ENCODE measurements around the gene FLOT1. TPM values are rescaled to one million over a fixed set of nuclear protein-coding genes. Genes with fewer than 3 reads are reported as not detected.

Gene FLOT1
- total RNA-seq, 2 donors from 2014 or later = 293 to 319 TPM

- Mint-ChIP-seq H3K36me3 (ENCODE audit: insufficient read depth in 2 of 2) (peaks cover 29 to 64% of the 10 kb centered on the region in 2 donors), H3K9me3 (no peaks in the 10 kb centered on the region), H3K27ac (peak overlapping the region; percentile 1), H3K27me3 (ENCODE audit: low read depth) (no peaks in the 10 kb centered on the region), H3K4me3 (peak overlapping the region in 1 of 2 donors; percentile 57), H3K4me1 (ENCODE audit: low read depth) (peaks cover 57% of the 10 kb centered on the region)
- ATAC-seq (replicated peaks in 1 of 2) = peak in 1 of 2 donors; percentile 54
- DNase-seq = no peak
Measured at GRCh38 chr6:30711758-30712380, 30.6 kb downstream of the FLOT1 start.

DNA sequence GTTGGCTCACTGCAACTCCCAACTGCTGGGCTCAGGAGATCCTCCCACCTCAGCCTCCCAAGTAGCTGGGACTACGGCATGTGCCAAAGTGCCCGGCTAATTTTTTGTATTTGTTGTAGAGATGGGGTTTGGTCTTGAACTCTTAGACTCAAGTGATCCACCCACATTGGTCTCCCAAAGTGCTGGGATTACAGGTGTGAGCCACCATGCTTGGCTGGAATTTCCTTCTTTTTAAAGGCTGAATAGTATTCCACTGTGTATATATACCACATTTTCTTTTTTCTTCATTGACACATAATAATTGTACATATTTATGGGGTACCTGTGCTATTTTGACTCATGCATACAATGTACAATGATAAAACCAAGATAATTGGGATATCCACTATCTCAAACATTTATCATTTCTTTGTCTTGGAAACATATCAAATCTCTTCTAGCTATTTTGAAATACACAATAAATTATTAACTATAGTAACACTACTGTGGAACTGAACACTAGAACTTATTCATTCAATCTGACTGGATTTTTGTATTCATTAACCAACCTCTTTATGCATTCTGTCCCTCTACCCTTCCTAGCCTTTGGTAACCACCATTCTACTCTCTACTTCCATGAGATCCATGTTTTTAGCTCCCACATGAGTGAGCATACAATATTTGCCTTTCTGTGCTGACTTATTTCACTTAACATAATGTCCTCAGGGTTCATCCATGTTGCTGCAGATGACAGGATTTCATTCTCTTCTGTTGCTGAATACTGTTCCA is 33.2 kb downstream of the FLOT1 start:
- Mint-ChIP-seq H3K9me3 (no peaks in the 10 kb centered on the region), H3K4me3 (no peak overlapping the region), H3K27me3 (ENCODE audit: low read depth) (no peaks in the 10 kb centered on the region), H3K4me1 (ENCODE audit: low read depth) (peaks cover 33% of the 10 kb centered on the region), H3K36me3 (ENCODE audit: insufficient read depth in 2 of 2) (peaks cover 28 to 51% of the 10 kb centered on the region in 2 donors), H3K27ac (no peak overlapping the region)
- ATAC-seq (replicated peaks in 1 of 2) (no peak), DNase-seq (no peak)

GRCh38 chr6:30707281-30707850 is 35.1 kb downstream of the FLOT1 start:
- no peaks in the 10 kb centered on the region for H3K27me3 Mint-ChIP-seq (ENCODE audit: low read depth)
- H3K4me3 Mint-ChIP-seq = no peak overlapping the region
- no peak overlapping the region for H3K27ac Mint-ChIP-seq
- no peaks in the 10 kb centered on the region for H3K9me3 Mint-ChIP-seq
- H3K36me3 Mint-ChIP-seq (ENCODE audit: insufficient read depth in 2 of 2) = peaks cover 18 to 43% of the 10 kb centered on the region in 2 donors
- ATAC-seq (replicated peaks in 1 of 2) = no peak
- DNase-seq = no peak
- peaks cover 19% of the 10 kb centered on the region for H3K4me1 Mint-ChIP-seq (ENCODE audit: low read depth)

DNA sequence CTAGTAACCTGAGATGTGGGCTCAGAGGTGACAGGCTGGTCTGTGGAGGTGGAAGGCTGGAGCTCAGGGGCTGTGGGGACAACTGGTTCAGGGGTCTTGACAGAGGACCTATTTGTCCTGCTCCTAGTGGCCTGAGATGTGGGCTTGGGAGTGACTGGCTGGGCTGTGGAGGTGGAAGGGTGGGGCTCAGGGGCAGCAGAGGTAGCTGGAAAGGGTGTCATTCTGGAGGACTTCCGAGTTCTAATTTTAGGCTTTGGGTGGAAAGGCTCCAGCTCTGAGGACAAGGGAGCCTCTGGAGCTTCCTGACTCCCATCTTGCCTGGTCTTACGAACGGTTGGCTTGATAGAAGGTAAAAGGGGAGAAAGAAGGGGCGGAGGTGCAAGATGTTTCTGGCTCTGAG is 36.9 kb downstream of the FLOT1 start:
- Mint-ChIP-seq H3K4me1 (ENCODE audit: low read depth) (peaks cover 6% of the 10 kb centered on the region), H3K27me3 (ENCODE audit: low read depth) (no peaks in the 10 kb centered on the region), H3K4me3 (no peak overlapping the region), H3K36me3 (ENCODE audit: insufficient read depth in 2 of 2) (peaks cover 19 to 26% of the 10 kb centered on the region in 2 donors), H3K9me3 (no peaks in the 10 kb centered on the region), H3K27ac (no peak overlapping the region)
- DNase-seq = no peak
- ATAC-seq (replicated peaks in 1 of 2) = no peak

- H3K36me3 Mint-ChIP-seq (ENCODE audit: insufficient read depth in 2 of 2) = peaks cover 17 to 24% of the 10 kb centered on the region in 2 donors
- no peak for DNase-seq
- H3K9me3 Mint-ChIP-seq = no peaks in the 10 kb centered on the region
- H3K4me3 Mint-ChIP-seq = no peak overlapping the region
- ATAC-seq (replicated peaks in 1 of 2) = no peak
- H3K27ac Mint-ChIP-seq = no peak overlapping the region
- H3K27me3 Mint-ChIP-seq (ENCODE audit: low read depth) = no peaks in the 10 kb centered on the region
- H3K4me1 Mint-ChIP-seq (ENCODE audit: low read depth) = peaks cover 6% of the 10 kb centered on the region
Measured at GRCh38 chr6:30703821-30704220, 38.7 kb downstream of the FLOT1 start.

DNA sequence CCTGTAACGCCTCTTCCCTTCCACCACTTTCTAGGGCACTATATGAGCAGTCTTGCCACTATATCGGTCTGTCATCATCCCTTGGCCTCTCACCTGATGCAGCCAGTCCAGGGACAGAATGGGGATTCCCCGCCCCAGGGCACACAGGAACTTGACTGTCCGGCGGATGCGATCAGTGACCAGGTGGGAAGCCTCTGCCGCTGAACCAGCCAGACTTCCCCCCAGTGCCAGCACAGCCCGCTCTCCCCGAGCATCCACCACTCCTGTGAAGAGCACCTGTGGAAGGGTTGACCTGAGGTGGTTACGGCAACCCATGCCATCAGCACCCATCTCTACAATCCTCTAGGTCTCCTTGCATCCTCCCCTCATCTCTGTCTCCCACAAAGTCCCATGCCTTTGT is 39.5 kb downstream of the FLOT1 start:
- H3K4me1 Mint-ChIP-seq (ENCODE audit: low read depth) = peaks cover 4% of the 10 kb centered on the region
- H3K27ac Mint-ChIP-seq = no peak overlapping the region
- H3K36me3 Mint-ChIP-seq (ENCODE audit: insufficient read depth in 2 of 2) = peaks cover 15 to 20% of the 10 kb centered on the region in 2 donors
- H3K4me3 Mint-ChIP-seq = no peak overlapping the region
- no peak for ATAC-seq (replicated peaks in 1 of 2)
- no peak for DNase-seq
- no peaks in the 10 kb centered on the region for H3K27me3 Mint-ChIP-seq (ENCODE audit: low read depth)
- H3K9me3 Mint-ChIP-seq = no peaks in the 10 kb centered on the region

DNA sequence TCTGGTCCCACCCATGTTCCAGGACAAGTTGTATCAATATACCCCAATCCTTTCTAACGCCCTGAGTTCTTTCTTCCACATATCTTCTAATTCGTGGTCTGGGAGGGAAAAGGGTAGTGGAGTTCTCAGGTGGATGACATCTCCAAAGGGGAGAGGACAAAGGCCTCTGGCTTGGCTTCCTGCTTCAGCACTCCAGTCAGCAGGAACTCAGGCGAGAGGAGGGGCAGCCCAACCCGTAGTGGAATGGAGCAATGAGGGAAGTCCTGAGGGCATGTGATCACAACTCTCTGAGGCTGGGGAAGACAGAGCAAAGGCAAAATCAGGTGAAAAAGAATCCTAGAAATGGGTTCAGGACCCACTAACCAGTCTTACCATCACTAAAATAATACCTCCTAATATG is 42.1 kb downstream of the FLOT1 start:
- no peaks in the 10 kb centered on the region for H3K27me3 Mint-ChIP-seq (ENCODE audit: low read depth)
- H3K27ac Mint-ChIP-seq = no peak overlapping the region
- H3K36me3 Mint-ChIP-seq (ENCODE audit: insufficient read depth in 2 of 2) = peaks cover 7 to 12% of the 10 kb centered on the region in 2 donors
- DNase-seq (no peak), ATAC-seq (replicated peaks in 1 of 2) (no peak)
- H3K4me3 Mint-ChIP-seq = no peak overlapping the region
- H3K4me1 Mint-ChIP-seq (ENCODE audit: low read depth) = peaks cover 7% of the 10 kb centered on the region
- no peaks in the 10 kb centered on the region for H3K9me3 Mint-ChIP-seq

DNA sequence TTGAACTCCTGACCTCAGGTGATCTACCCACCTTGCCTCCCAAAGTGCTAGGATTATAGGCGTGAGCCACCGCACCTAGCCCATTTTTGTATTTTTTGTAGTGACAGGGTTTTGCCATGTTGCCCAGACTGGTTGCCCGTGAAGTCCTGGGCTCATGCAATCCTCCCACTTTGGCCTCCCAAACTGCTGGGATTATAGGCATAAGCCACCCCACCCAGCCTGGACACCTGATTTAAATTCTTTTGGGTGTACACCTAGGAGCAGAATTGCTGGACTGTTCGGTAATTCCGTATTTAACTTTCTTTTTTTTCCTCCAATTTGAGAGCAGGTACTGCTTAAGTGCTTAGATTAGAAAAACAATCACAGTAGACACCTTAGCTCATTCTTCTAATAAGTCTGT is 46.1 kb downstream of the FLOT1 start:
- H3K4me3 Mint-ChIP-seq = no peak overlapping the region
- H3K27ac Mint-ChIP-seq = no peak overlapping the region
- H3K27me3 Mint-ChIP-seq (ENCODE audit: low read depth) = no peaks in the 10 kb centered on the region
- H3K4me1 Mint-ChIP-seq (ENCODE audit: low read depth) = peaks cover 10% of the 10 kb centered on the region
- no peaks in the 10 kb centered on the region for H3K9me3 Mint-ChIP-seq
- DNase-seq (no peak), ATAC-seq (replicated peaks in 1 of 2) (no peak)
- peaks cover 0 to 2% of the 10 kb centered on the region in 2 donors for H3K36me3 Mint-ChIP-seq (ENCODE audit: insufficient read depth in 2 of 2)

DNA sequence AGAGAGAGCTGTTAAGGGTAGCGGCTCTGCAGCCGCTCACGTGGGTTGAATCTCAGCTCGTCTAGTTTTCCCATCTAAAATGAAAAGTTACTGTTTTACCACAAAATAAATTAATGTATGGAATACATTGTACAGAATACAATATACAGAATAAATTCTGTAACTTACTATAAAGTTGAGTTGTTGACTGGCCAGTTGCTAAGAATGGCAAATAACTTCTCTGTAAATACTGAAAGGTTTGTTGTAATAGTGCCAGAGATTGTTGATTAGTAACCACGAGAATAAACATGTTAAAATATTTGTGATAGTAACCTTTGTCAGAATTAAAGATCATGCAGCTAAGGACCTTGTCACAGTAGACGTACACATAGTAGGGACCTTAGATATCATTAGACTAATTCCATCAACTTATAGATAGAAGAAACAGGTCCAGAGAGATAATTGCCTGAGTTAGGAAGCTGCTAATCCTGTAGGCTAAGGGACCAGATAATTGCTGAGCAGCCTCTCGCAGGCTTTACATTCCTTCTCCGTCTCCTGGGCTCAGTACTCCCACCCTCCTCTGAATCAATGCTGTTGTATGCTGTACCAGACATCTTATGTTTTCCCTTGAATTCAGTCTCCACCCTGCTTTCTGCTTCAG is 51.2 kb downstream of the FLOT1 start:
- no peaks in the 10 kb centered on the region for H3K9me3 Mint-ChIP-seq
- no peaks in the 10 kb centered on the region for H3K27me3 Mint-ChIP-seq (ENCODE audit: low read depth)
- peaks cover 1 to 4% of the 10 kb centered on the region in 2 donors for H3K36me3 Mint-ChIP-seq (ENCODE audit: insufficient read depth in 2 of 2)
- H3K4me3 Mint-ChIP-seq = peak overlapping the region; percentile 96 to 98
- peak overlapping the region; percentile 34 for H3K27ac Mint-ChIP-seq
- H3K4me1 Mint-ChIP-seq (ENCODE audit: low read depth) = peaks cover 41% of the 10 kb centered on the region
- DNase-seq = no peak
- no peak for ATAC-seq (replicated peaks in 1 of 2)

GRCh38 chr6:30690403-30691207 is 51.9 kb downstream of the FLOT1 start, which contains the start of gene NRM:
TSS of gene NRM (minus strand) at chr6:30690984. CDS start at chr6:30690974, 10 bp downstream.
- DNase-seq (peak; percentile 77 to 86), ATAC-seq (replicated peaks in 1 of 2) (peak; percentile 46 to 55)
- H3K36me3 Mint-ChIP-seq (ENCODE audit: insufficient read depth in 2 of 2) = peaks cover 7 to 11% of the 10 kb centered on the region in 2 donors
- peaks cover 41% of the 10 kb centered on the region for H3K4me1 Mint-ChIP-seq (ENCODE audit: low read depth)
- H3K4me3 Mint-ChIP-seq = peak within 1 kb of the TSS; percentile 96 to 98
- H3K27ac Mint-ChIP-seq = peak within 1 kb of the TSS; percentile 92
- no peaks in the 10 kb centered on the region for H3K9me3 Mint-ChIP-seq
- H3K27me3 Mint-ChIP-seq (ENCODE audit: low read depth) = no peaks in the 10 kb centered on the region

DNA sequence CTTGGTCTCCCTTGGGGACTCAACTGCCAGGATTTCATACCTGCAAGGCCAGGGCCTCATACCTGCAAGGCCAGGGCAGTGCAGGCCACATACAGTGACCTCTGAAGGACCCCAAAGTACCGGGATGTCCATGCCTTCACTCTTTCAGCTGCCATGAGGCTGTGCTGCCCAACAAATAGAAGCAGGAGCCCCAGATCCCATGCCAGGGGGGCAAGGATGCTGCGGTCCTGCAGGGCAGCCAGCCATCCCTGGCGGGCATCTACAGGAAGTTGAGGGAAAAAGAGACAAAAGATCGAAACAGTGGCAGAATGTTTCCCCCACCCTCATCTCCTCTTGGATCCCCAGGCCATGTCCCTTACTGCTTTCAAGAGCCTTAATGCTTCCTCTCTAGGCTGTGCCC is 52.5 kb downstream of the FLOT1 start:
- ATAC-seq (replicated peaks in 1 of 2) = no peak
- Mint-ChIP-seq H3K27me3 (ENCODE audit: low read depth) (no peaks in the 10 kb centered on the region), H3K4me3 (peak overlapping the region; percentile 96 to 98), H3K36me3 (ENCODE audit: insufficient read depth in 2 of 2) (peaks cover 13 to 18% of the 10 kb centered on the region in 2 donors), H3K9me3 (no peaks in the 10 kb centered on the region), H3K27ac (peak overlapping the region; percentile 92), H3K4me1 (ENCODE audit: low read depth) (peaks cover 41% of the 10 kb centered on the region)
- no peak for DNase-seq

DNA sequence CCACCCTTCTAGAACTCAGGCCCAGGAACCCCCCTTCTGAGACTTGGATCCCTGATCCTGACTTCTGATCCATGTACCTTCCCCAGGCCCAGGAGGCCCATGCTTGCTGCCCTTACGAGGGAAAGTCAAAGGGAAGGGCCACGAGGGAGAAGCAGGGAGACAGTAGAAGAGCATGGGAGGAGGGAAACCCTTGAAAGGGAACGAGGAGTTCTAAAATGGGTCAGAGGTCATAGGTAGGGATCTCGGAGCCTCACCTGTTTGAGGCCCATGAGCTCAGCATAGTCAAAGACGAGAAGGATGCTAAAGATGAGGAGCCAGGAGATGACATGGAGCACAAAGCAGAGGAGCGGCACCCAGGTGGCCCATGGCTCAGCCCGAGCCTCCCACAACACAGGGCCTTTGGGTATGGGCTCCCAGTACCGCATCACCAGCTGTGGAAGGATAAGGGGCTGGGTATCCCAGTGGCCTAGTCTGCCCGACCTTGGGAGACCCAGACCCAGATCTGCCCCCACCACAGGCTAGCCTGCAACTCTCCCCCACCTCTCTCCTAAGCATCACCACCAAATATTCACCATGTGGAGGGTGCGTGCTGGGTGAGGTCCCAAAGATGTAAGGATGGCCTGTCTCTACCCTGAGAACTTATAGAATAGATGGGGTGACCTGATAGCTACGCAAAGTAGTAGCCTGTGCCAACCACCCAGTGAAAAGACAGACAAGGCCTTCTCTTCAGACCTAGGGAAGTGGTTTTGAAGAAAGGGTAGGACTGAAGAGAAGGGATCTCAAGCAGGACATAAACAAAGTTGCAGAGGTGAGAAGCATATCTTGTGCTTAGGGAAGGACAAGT is 53.2 kb downstream of the FLOT1 start:
- Mint-ChIP-seq H3K27me3 (ENCODE audit: low read depth) (no peaks in the 10 kb centered on the region), H3K9me3 (no peaks in the 10 kb centered on the region), H3K27ac (peak overlapping the region; percentile 27), H3K36me3 (ENCODE audit: insufficient read depth in 2 of 2) (peaks cover 16 to 22% of the 10 kb centered on the region in 2 donors), H3K4me3 (peak overlapping the region; percentile 96 to 98), H3K4me1 (ENCODE audit: low read depth) (peaks cover 41% of the 10 kb centered on the region)
- DNase-seq (no peak), ATAC-seq (replicated peaks in 1 of 2) (no peak)

All from activated T-cell treated with anti-CD3 and anti-CD28 coated beads, Interleukin-2, amount 50 U/mL, for 72 hours (primary cell).